HG03432 (cell line): ENCODE data around the gene ATPAF1.
A peak's percentile ranks its signal among the peaks of the same experiment; 100 is the strongest.

Experiments used
- ATAC-seq: cut with Tn5 transposase; IDR thresholded peaks from one replicate; pipeline ENCODE4 v1.9.1; 2021; ENCODE audit warnings: mild to moderate bottlenecking, moderate library complexity; ENCODE audit not compliant: unreplicated experiment

The ATPAF1 gene

GRCh38 chr1:46616277-46617107, 51.7 kb downstream of the ATPAF1 start, which contains the start of gene MOB3C:
TSS of gene MOB3C (minus strand) at chr1:46616811. CDS start at chr1:46613321, 3,490 bp downstream.
- ATAC-seq, result peak; percentile 77

GRCh38 chr1:46615735-46616134, 52.4 kb downstream of the ATPAF1 start:
- ATAC-seq, result no peak

GRCh38 chr1:46615088-46615487, 53.1 kb downstream of the ATPAF1 start:
- no peak for ATAC-seq

GRCh38 chr1:46614604-46614984, 53.6 kb downstream of the ATPAF1 start:
- ATAC-seq, result no peak

GRCh38 chr1:46613661-46614603, 54.2 kb downstream of the ATPAF1 start:
- ATAC-seq, result peak; percentile 47

GRCh38 chr1:46612937-46613660, 55.1 kb downstream of the ATPAF1 start:
- no peak for ATAC-seq

GRCh38 chr1:46611691-46612221, 56.4 kb downstream of the ATPAF1 start:
- no peak for ATAC-seq

- no peak for ATAC-seq
These were observed 60.6 kb downstream of the ATPAF1 start for GRCh38 chr1:46607345-46608130.

- ATAC-seq, result no peak
These were observed 61.8 kb downstream of the ATPAF1 start for GRCh38 chr1:46606255-46606965.

GRCh38 chr1:46605232-46605631, 62.9 kb downstream of the ATPAF1 start:
- no peak for ATAC-seq

- ATAC-seq, result peak; percentile 98
These were observed 64.2 kb downstream of the ATPAF1 start, which contains the start of gene MKNK1 for GRCh38 chr1:46603858-46604549. TSS of gene MKNK1 (minus strand) at chr1:46604268. CDS start at chr1:46583327, 20,941 bp downstream.

- peak; percentile 4 for ATAC-seq
These were observed 64.7 kb downstream of the ATPAF1 start for GRCh38 chr1:46603481-46603857.

- ATAC-seq, result no peak
These were observed 66.7 kb downstream of the ATPAF1 start for GRCh38 chr1:46601257-46602007.

GRCh38 chr1:46599059-46599970, 68.8 kb downstream of the ATPAF1 start:
- no peak for ATAC-seq

GRCh38 chr1:46596846-46597245, 71.3 kb downstream of the ATPAF1 start:
- no peak for ATAC-seq

GRCh38 chr1:46596036-46596435, 72.1 kb downstream of the ATPAF1 start:
- no peak for ATAC-seq

- ATAC-seq, result no peak
These were observed 73.0 kb downstream of the ATPAF1 start for GRCh38 chr1:46595127-46595526.
